ENCODE results near the gene MLN.

The MLN gene

DNA sequence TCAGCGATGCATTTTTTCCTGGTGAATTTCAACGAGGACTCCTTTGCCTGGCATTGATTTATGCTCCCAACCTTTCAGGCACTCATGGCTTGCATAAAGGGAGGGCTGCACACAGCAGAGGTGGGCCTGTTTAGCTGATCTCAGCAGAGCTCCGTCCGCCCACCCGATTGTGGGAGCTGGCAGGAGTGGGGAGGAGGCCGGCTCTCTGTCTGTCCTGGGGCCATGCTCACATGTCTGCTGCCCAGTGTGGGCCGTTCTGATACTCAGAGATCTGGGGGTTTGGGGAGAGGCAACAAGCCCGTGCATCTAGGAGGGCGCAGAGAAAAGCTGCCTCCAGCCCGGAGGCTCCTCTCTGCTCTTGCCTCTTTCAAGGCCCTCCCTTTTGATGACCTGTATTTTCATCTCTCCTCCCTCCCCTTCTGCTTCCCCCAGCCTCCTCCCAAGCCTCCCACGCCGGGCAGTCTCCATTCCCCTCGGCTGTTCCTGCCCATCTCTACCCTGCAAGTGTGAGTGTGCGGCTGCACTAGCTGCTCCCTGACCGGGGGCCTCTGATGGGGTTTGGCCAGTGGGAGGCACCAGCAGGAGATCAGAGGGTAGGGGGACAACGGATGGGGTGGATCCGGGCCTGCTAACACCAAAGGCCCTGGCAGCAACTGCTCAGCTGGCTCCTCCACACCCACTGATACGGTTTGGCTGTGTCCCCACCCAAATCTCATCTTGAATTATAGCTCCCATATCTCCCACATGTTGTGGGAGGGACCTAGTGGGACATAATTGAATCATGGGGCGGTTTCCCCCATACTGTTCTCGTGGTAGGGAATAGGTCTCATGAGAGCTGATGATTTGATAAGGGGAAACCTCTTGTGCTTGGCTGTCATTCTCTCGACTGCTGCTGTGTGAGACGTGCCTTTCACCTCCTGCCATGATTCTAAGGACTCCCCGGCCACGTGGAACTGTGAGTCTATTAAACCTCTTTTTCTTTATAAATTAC is 39.6 kb upstream of the MLN start:
- Histone ChIP-seq H3K27me3 (no peaks in the 10 kb centered on the region), H3K36me3 (no peaks in the 10 kb centered on the region; the same call in 1 of the 2 replicates), H3K4me1 (peaks cover 57% of the 10 kb centered on the region), H3K9me3 (no peaks in the 10 kb centered on the region), H3K4me3 (ENCODE audit: low read depth, low read length) (peak overlapping the region; percentile 60)
- TF ChIP-seq, protein P1, sequence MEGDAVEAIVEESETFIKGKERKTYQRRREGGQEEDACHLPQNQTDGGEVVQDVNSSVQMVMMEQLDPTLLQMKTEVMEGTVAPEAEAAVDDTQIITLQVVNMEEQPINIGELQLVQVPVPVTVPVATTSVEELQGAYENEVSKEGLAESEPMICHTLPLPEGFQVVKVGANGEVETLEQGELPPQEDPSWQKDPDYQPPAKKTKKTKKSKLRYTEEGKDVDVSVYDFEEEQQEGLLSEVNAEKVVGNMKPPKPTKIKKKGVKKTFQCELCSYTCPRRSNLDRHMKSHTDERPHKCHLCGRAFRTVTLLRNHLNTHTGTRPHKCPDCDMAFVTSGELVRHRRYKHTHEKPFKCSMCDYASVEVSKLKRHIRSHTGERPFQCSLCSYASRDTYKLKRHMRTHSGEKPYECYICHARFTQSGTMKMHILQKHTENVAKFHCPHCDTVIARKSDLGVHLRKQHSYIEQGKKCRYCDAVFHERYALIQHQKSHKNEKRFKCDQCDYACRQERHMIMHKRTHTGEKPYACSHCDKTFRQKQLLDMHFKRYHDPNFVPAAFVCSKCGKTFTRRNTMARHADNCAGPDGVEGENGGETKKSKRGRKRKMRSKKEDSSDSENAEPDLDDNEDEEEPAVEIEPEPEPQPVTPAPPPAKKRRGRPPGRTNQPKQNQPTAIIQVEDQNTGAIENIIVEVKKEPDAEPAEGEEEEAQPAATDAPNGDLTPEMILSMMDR (IDR thresholded peaks at IDR 0.05; ENCODE audit: low read depth, low read length), result no peak
- DNase-seq, result peak; percentile 70

DNA sequence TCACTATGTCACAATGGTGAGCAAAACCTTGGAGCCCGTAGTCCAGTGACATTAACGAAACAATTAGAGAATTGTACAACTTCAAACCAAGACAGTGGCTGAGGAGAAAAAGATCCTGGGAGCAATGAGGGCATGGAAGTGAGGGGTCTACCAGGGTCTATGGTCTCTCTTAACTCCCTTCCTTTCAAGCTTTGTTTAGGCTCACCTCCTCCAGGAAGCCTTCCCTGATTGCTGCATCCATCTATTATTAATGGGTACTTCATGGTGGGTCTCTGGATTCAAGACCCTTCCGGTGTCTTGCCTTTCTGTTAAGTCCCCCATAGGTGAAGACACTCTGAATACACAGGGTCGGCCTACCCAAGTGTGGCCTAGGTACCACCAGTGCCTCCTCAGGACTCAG is 38.1 kb upstream of the MLN start:
- TF ChIP-seq, protein P1 (IDR thresholded peaks at IDR 0.05; ENCODE audit: low read depth, low read length), result no peak
- H3K36me3 ChIP-seq, result no peaks in the 10 kb centered on the region; the same call in 1 of the 2 replicates
- no peaks in the 10 kb centered on the region for H3K27me3 ChIP-seq
- H3K9me3 ChIP-seq, result no peaks in the 10 kb centered on the region
- no peak for DNase-seq
- peaks cover 50% of the 10 kb centered on the region for H3K4me1 ChIP-seq
- H3K4me3 ChIP-seq (ENCODE audit: low read depth, low read length), result no peak overlapping the region

DNA sequence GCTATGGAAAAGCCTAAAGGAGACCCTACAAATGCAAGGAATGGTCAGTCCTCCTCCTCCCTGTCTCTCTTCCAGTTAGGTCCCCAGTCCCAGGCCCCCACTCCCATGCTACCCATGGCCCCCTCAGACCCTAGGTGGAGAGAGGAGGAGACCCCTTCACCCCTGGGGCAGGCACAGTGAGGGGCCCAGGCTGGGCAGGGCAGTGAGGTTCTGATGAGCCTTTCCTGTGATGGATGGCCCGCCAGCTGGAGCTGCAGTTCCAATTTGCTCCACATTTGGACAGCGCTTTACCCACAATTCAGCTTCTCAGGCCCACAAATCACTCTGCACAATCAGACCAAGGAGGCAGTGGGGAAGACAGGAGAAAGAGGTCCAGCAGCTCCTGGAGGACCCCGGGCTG is 37.3 kb upstream of the MLN start:
- TF ChIP-seq, protein P1 (IDR thresholded peaks at IDR 0.05; ENCODE audit: low read depth, low read length), result no peak
- Histone ChIP-seq H3K4me1 (peaks cover 50% of the 10 kb centered on the region), H3K27me3 (no peaks in the 10 kb centered on the region), H3K9me3 (no peaks in the 10 kb centered on the region), H3K4me3 (ENCODE audit: low read depth, low read length) (no peak overlapping the region), H3K36me3 (no peaks in the 10 kb centered on the region; the same call in 1 of the 2 replicates)
- no peak for DNase-seq

DNA sequence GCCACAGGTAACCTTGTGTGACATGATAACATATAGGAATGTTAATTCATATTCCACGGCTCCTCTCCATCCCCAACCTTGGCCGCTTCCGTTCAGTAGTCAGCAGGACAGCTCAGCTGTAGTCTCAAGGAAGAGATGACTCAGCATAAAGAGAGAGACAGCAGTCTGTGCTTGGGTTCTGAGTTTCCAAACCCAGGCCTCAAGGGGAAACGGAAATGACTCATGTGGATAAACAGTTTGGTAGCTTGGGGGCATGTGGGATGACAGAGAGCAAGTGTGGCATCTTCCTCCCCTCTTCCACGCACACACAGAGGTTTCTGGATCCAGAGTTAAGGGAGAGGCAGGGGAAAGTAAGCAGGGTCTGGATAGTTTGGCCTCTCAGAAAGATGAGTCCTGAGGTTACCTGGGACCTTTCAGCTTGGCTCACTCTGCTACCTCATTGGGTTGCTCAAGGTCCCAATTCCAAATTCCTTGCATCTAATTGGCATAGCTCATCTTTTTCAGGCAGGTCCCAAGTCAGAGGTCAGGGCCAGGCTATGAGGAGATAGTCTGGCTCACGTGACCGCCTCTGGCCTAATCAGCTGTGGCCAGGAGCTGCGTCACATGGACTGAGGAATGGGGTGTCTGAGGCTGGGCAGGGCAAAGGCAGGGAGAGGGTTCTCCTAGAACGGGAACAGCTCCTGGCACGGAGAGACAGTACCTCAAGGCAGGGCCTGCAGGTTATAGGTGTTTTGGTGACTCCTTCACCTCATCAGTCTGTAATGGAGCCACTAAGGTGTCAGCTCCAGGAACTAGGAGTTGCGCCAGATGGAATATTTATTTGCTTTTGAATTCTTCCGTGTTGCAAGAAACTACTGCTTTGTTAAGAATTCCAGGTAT is 36.5 kb upstream of the MLN start:
- TF ChIP-seq, protein P1 (IDR thresholded peaks at IDR 0.05; ENCODE audit: low read depth, low read length), result no peak
- DNase-seq, result peak; percentile 85
- Histone ChIP-seq H3K9me3 (no peaks in the 10 kb centered on the region), H3K27me3 (no peaks in the 10 kb centered on the region), H3K4me1 (peaks cover 48% of the 10 kb centered on the region), H3K4me3 (ENCODE audit: low read depth, low read length) (no peak overlapping the region), H3K36me3 (no peaks in the 10 kb centered on the region; the same call in 1 of the 2 replicates)

DNA sequence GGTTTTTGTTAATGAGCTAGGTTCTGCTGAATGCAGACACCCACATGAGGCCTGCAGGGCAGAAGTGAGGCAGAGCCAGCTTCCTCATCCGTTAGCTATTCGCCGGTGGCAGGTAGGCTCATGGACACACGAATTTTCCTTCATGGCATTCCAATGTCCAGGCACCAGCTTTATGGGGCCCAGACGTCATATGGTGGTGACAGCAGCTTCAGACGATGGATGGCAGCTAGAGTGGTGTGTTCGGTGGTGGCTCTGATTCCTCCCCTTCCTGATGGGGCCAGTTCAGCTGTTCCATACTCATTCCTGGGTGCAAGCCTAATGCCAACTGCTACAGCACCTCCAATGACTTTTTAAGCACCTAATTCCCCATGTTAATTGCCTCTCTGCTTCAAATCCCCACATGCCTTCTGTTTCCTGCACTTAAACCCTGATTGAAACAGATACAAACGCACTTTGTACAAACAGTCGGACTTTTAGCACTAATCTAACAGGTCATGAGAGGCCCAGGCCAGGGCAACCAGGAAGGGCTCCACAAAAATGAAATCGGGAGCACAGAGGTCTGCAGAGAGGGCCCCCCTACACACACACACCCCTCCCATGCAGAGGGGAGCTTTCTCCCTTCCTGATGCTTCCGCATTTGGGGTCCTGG is 35.7 kb upstream of the MLN start:
- no peaks in the 10 kb centered on the region for H3K9me3 ChIP-seq
- H3K36me3 ChIP-seq, result no peaks in the 10 kb centered on the region
- DNase-seq, result no peak
- TF ChIP-seq, protein P1 (IDR thresholded peaks at IDR 0.05; ENCODE audit: low read depth, low read length), result no peak
- no peaks in the 10 kb centered on the region for H3K27me3 ChIP-seq
- peaks cover 55% of the 10 kb centered on the region for H3K4me1 ChIP-seq
- no peak overlapping the region for H3K4me3 ChIP-seq (ENCODE audit: low read depth, low read length)
